GM21390 (cell line): Measurements from ENCODE around the gene ACAD11.
A peak's percentile ranks its signal among the peaks of the same experiment; 100 is the strongest.
"Not testable (repeated sequence)": the region's sequence is repeated elsewhere in the genome, so short reads cannot be mapped to it uniquely, and the experiment has no call there.

Source experiments
- ATAC-seq: cut with Tn5 transposase; IDR thresholded peaks from one replicate; pipeline ENCODE4 v1.9.1; 2021; ENCODE audit not compliant: unreplicated experiment

ACAD11 gene

DNA sequence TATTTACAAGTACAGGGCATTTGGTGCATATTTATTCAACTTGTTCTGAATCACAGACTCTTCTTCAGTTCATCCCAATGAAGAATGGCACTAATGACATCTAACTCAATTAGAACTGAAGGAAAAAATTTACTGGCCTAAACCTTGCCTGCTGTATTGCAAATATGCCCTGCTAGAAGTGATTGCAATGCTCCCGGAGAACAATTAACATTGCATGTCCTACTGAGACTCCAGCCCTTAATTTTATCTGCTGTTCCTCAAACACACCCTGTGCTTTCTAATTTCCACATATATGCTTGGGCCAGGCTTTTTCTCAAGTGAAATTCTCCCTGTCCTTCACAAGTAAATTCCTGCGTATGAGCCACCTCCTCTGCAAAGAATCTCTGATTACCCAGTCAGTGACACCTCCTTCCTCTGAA is 54.2 kb downstream of the ACAD11 start:
- ATAC-seq: no peak

DNA sequence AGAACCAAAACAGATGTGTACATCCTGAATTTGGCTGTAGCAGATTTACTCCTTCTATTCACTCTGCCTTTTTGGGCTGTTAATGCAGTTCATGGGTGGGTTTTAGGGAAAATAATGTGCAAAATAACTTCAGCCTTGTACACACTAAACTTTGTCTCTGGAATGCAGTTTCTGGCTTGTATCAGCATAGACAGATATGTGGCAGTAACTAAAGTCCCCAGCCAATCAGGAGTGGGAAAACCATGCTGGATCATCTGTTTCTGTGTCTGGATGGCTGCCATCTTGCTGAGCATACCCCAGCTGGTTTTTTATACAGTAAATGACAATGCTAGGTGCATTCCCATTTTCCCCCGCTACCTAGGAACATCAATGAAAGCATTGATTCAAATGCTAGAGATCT is 59.0 kb downstream of the ACAD11 start:
- ATAC-seq: not testable (repeated sequence)

DNA sequence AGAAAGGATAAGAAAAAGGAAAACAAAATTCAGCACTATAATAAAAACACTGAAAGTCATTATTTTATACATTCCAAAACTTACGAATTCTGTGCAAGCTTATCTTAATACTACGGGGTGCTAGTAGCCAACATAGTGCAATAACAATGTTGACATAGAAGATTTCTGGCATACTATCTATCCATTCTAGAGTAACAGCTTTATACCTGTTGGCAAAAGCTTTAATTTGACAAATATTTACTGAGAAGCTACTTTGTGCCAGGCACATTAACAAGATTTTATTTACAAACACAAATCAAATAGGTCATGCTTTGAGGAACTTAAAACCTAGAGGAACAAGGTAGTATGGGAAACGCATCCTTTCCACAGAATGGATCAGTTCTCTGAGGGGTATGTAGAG is 61.4 kb downstream of the ACAD11 start:
- ATAC-seq: no peak

DNA sequence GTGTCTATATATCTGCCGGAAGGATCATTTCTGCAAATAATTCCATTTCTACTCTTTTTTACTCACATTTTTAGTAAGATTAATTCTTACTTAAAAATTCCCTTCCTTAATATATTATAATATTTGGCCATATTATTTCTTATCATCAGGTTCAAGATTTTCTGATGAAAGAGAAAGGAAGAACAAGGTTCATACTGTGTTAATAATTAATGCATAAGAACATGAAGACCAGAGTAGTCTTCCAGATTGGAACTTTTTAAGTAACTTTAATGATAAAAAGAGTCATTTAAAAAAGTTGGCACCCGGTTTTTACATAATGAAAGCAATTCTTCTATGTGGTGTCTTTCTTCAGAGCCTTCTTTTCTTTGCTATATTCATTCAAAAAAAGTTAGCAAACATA is 61.9 kb downstream of the ACAD11 start:
- ATAC-seq: no peak

DNA sequence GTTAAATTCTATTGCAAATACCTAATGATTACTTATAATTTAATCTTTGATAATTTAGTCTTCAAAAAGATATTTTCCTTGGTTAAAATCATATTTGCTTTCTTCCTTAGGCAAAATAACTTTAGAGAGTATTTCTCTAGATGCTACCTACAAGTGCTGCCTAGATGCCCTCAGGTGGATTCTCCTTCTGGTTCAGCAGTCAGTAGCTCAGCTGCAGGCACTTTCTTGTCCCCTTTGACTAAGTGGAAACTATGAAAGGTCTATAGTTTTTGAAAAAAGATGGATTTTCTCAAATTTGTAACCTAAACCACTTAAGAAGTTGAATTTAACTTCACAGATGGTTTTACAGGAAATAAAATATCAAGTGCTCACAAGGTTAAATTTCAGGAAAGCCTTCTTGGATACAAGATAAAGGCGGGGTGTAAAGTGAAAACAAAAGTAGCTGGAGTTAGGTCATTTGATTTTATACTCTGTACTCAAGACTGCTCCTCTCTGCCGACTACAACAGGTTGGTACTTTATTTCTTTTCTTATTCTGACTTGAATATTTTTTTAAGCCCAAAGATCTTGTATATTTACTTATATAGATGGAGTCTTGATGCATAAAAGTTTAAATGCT is 62.7 kb downstream of the ACAD11 start, which contains the start of gene ACKR4:
ACKR4 (plus strand) TSS at position 455 of the 618 bp plus-strand sequence. CDS start 3,128 bp downstream, outside the sequence.
- peak; percentile 59 for ATAC-seq

DNA sequence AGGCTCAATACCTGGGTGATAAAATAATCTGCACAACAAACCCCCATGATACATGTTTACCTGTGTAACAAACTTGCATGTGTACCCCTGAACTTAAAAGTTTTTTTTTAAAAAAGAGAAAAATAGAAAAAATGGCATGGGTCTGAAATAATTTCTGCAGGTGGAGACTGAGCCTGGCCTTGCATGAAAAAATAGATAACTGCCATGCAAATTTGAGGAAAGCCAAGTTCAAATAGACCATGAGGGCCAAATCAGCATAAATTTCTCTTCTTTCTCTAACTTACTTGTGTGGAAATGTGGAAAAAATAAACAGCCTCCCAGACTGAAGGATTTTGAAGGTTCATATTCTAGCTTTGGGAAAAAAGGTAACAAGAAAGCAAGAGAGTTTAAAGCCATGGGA is 63.3 kb downstream of the ACAD11 start:
- no peak for ATAC-seq

DNA sequence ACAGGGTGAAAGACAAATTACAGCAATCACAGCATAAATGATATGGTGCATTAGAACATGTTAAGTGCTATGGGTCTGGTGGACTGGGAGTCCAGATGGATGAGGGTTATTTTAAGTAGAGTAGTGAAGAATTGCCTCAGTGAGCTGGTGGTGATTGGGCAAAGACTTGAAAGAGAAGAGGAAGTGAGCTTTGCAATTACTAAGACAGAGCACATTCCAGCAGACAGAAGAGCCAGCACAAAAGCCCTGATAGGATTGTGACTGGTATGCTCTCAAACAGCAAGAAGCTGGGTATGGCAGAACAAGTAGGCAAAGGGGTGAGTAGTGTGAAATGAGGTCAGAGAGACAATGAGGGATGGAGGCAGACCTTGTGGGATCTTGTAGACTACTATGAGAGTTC is 64.6 kb downstream of the ACAD11 start:
- ATAC-seq: no peak

DNA sequence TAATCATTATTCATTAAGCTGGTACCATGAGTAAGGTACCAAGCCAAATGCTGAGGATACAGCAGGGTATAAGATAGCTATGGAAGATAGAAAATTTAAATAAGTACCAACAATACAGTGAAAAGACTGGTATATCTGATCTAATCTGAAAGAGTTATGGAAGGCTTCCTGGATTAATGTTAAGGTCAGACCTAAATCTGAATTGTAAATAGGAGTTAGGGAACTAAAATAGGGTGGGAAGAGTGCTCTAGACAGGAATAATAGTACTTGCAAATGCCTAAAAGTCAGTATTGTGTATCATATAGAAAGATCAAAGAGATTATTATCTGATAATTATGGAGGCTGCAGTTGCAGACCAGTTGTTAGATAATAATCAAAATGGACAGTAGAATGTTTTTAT is 65.1 kb downstream of the ACAD11 start:
- ATAC-seq: no peak

DNA sequence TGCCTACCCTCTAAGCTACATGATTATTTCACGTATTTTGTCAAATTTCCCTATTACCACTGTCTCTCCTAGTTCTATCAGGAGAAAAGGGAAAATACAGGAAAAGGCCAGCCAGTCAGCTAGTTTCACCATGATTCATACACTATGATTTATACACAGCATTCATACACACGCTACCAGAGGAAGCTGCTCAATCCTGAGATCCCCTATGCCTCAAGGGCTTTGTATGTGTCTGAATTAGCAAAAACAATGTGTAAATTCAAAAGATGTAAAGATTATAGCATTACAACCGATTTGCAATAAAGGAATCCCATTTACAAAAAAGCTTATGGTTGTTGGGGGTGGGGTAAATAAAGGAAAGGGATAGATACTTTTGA is 65.7 kb downstream of the ACAD11 start:
- ATAC-seq: no peak

DNA sequence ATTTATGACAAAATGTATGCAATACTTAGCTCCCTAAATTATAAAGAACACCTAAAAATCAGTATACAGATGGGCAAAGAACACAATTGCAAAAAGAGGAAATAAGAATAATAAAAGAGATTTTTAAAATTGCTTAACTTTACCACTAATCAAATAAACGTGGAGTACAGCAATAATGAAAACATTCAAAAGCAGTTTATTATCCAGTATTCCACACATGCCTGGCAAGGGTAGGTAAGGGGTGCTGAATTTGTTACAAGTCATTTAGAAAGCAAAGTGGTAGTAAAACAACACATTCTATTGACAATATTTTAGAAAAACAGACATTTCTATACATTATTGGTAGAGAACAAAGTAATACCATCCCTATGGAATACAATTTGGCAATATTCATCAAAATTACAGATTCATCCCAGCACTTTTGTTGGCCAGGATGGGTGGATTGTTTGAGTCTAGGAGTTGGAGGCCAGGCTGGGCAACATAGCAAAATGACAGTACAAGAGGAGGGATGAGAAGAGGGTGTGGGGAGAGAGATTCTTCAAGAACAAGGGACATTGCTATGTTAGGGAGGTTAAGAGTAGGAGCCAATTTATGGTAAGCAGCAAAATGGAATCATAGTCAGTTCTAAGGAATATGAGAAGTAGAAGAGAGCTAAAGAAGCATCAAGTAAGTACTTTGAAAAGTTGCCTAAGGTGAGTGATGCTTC is 66.2 kb downstream of the ACAD11 start:
- ATAC-seq: no peak

DNA sequence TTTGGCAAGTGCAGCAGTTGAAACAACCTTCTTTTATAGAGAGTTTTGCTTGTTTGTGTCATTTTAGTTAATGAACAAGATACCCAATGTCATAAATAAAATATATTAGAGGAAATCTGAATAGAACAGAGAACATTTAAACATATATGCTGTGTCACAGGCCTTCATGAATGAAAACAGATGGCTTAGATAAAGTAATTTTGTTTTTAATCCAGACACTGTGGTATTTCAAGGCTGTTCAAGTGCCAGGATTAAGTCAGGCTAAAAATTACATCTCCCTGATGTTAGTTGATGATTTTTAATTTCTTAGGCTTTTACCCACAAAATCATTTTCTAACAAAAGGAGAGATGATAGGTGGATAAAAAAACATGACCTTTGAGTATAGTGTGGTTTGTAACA is 67.4 kb downstream of the ACAD11 start:
- no peak for ATAC-seq

DNA sequence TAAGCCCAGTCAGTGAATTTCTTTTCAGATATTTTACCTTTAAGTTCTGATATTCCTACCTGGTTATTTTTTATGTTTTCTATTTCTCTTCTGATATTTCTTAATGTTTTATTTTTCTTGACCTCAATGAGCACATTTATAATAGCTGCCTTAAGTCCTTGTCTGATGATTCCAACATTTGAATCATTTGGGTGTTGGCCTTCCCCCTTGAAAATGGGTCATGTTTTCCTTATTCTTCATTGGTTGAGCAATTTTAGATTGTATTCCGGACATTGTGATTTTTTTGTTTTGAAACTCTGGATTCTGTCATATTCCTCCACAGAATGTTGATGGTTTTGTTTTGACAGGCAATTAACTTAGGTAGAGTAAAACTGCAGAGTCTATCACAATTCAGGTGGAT is 72.2 kb downstream of the ACAD11 start:
- ATAC-seq: no peak

DNA sequence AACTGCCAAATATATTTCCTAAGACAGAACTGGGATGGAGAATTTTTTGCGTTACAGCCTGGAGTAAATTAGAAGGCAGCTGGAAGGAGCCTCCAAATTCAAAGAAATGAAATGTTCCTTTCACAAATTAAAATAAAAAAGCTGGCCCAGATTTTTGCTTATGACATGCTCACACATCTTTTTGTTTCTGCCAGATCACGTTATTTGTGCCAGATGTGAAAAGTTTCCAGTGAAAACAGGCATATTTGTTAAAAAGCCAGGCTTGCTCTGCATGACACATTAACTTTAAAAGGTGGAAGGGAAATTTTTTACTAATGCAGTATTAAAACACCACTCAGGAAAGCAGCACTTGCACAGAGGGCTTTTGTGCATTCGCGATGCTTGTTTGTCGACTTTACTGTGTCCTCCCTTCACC is 85.8 kb downstream of the ACAD11 start:
- no peak for ATAC-seq

DNA sequence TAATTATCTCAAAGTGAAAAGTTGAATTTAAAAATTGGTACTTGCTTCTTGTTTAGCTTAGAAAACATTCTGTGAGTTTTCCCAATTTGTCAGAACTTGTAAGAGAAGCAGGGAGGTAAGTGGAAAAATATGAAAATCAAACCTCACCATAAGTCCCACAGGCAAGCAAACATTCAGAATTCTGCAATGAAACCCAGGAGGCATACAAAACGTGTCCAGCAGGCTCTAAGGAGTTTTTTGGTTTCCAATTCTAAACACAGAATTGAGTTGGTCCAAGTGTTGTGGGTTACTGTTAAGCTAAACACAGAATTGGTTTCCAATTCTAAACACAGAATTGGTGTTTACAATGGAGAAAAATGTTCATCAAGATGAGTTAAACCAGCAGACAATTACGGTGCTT is 89.6 kb downstream of the ACAD11 start:
- no peak for ATAC-seq

DNA sequence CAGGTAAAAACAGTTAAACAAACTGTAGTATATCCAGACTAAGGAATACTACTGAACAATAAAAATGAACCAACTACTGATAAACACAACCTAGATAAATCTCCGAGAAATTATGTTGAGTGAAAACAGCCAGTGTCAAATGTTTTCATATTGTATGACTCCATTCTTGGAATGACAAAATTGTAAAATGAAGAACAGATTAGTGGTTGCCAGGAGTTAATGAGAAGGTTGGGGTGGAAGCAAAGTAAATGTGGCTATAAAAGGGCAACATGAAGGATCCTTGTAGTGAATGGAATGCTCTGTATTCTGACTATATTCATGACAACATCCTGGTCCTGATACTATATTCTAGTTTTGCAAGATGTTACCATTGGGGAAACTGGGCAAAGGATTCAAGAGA is 90.0 kb downstream of the ACAD11 start:
- ATAC-seq: no peak

DNA sequence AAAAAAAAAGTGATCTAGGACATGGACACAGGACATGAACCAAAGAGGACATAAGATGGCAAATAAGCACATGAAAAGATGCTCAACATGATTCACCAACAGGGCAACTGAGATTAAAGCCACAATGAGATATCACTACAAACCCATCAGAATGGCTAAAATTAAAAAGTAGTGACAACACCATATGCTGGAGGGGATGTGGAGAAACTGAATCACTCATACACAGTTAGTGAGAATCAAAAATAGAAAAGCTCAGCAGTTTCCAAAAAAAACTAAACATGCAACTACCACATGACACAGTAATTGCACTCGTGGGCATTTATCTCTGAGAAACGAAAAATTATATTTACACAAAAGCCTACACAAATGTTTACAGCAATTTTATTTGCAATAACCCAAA is 90.5 kb downstream of the ACAD11 start:
- ATAC-seq: no peak

DNA sequence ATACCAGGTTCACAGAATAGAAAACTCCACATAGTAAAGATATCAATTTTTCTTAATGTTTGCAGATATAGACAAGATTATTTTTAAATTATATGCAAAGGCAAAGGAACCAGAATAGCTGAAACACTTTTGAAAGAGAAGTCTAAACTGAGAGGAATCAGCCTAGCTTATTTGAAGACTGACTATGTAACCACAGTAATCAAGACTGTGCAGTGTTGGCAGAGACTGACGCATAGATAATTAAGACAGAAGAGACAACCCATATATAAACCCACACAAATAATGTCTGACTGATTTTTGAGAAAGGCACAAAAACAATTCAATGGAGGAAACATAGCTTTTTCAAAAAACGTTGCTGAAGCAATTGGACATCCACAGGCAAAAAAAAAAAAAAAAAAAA is 91.2 kb downstream of the ACAD11 start:
- ATAC-seq: no peak

DNA sequence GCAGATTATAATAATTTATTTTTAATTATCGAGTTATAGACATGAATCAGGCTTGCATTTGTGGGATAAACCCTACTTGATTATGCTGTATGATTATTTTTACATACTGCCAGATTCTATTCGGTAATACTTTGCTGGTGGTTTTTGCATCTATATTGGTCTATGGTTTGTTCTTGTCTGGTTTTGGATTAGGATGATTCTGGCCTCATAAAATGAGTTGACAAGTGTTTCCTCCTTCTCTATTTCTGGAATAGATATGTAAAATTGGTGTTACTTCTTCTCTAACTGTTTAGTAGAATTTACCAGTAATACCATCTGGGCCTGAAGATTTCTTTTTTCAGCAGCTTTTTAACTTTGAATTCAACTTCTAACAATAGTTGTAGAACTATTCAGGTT is 95.5 kb downstream of the ACAD11 start:
- ATAC-seq: no peak

DNA sequence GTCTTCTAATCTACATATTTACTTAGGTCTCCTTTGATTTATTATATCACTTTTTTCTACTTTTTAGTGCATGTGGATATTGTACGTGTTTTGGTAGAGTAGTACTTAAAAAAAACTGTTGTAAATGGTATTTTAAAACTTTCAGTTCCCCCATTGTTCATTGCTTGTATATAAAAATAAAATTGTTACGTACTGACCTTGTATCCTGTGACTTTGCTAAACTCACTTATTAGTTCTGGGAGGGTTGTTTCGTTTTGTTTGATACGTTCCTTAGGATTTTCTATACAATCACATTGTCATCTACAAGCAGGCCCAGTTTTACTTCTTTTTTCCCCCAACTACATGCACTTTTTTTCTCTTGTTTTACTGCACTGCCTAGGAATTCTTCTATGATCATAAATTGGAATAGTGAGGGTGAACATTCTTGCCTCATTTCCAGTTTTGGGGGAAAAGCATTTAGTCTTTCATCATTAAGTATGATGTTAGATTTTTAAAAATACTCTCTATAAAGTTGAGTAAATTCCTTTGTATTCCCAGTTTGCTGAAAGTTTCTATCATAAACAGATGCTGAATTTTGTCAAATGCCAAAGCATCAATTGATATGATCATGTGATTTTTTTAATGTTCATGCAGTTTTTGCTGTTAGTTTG is 96.1 kb downstream of the ACAD11 start:
- no peak for ATAC-seq

DNA sequence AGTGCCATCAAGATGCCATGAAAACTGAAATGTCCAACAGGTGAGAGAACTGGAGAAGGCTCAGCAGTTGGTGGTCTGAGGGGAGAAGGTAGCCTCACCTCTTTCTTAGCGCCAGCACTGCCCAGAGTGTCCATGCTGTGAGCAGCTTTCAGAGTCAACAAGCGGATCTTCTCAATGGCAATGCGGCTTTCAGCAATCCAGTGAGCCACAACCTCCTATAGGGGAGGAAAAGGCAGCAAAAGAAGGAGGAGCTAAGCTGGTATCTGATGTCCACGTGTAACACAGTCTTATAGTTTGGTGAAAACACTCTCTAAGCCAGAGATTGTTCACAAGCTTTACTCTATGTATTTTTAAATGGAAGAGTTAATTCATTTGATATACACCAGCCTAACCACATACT is 98.6 kb downstream of the ACAD11 start:
- ATAC-seq: no peak

DNA sequence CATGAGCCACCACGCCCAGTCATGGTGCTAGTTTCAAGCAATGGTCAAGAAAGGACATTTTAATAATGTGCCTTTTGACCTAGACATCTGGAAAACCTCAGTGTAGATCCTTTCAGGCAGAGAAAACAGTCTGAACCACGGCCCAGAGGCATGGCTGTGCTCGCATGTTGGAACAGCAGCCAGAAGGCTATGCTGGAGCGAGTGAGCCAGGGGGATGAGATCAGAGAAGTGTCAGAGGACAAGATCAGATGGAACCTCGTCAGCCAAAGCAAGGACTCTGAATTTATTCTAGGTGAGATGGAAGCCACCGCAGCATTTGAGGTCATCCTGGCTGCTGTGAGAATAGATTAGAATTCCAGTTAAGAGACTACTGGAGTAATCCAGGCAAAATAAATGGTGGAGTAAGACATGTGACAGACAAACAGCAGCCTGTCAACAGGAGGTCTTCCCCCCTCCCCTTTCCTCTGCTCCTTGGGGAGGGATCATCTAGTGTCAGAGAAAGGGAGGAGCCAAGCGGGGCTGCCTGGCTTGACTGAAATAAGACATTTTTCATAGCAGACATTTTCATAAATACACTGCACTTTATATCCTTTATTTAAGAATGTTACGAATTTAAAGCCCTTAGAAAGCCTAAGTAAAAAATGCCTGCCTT is 103.0 kb downstream of the ACAD11 start:
- ATAC-seq: no peak

DNA sequence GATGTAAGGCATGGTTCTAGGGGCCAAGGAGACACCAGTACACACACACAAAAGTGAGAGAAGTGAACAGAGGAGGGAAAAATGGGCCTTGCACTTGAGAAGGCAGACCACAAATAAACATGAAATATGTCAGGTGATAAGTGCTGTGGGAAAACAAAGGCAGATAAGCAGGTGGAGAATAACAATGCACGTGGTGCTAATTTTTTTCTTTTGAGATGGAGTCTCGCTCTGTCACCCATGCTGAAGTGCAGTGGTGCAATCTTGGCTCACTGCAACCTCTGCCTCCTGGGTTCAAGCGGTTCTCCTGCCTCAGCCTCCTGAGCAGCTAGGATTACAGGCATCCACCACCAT is 103.6 kb downstream of the ACAD11 start:
- not testable (repeated sequence) for ATAC-seq
